Stomach (tissue), 19 donors: ENCODE results near the gene SFRP5. TPM values are rescaled to one million over a fixed set of nuclear protein-coding genes. Genes with fewer than 3 reads are reported as not detected.

Experiments
- DNase-seq, 2 donors: peaks; one replicate each; pipeline versions ENCODE4 v3.0.0 to v3.0.0-alpha.2; 2013 to 2019
- H3K27ac ChIP-seq, 5 donors: fragments of 200-600 bp in 4 of 5; sonication (generic) in 4 of 5; one replicate each; pipeline ENCODE4 v1.5.1; 2013 to 2019; ENCODE audit warnings: mild to moderate bottlenecking in 1 of 5, moderate library complexity in 1 of 5
- H3K27me3 ChIP-seq, 3 donors: fragments of 200-600 bp; sonication (generic); one replicate each; pipeline ENCODE4 v1.5.1; 2017 to 2019; ENCODE audit warnings: mixed run types in 1 of 3
- H3K36me3 ChIP-seq, 4 donors: fragments of 200-600 bp; sonication (generic); 1 replicate in 3 of 4; 2 replicates in 1 of 4; pipeline ENCODE4 v1.5.1; 2016 to 2019
- H3K4me1 ChIP-seq, 4 donors: fragments of 200-600 bp; sonication (generic); one replicate each; pipeline ENCODE4 v1.5.1; 2016 to 2019
- H3K4me3 ChIP-seq, 4 donors: fragments of 200-600 bp; sonication (generic) in 3 of 4; one replicate each; pipeline ENCODE4 v1.5.1; 2016 to 2019; ENCODE audit warnings: mild to moderate bottlenecking in 1 of 4
- H3K9me3 ChIP-seq, 4 donors: fragments of 200-600 bp; sonication (generic); one replicate each; pipeline ENCODE4 v1.5.1; 2016 to 2019
- CTCF ChIP-seq, 7 experiments: fragments of 450-650 bp in 4 of 7; fragments of 200-600 bp in 3 of 7; sonication (generic) in 3 of 7; IDR thresholded peaks; one replicate each; pipeline ENCODE4 v1.5.1; 2016 to 2019; ENCODE audit warnings: antibody characterized with exemption in 7 of 7, control low read depth in 2 of 7, mild to moderate bottlenecking in 1 of 7
- EP300 ChIP-seq: sonication (generic); formaldehyde crosslinking; IDR thresholded peaks from one replicate; pipeline ENCODE4 v1.6.1; 2017; ENCODE audit warnings: antibody characterized with exemption
- POLR2A ChIP-seq, 4 donors: fragments of 450-650 bp; IDR thresholded peaks; one replicate each; pipeline ENCODE4 v1.6.1; 2016; ENCODE audit warnings: antibody characterized with exemption in 4 of 4, control low read depth in 2 of 4, mild to moderate bottlenecking in 1 of 4, moderate library complexity in 1 of 4
- POLR2AphosphoS5 ChIP-seq, 3 donors: sonication (generic); formaldehyde crosslinking; IDR thresholded peaks; one replicate each; pipeline ENCODE4 v1.6.1; 2016; ENCODE audit warnings: antibody characterized with exemption in 3 of 3
- WGBS, 5 donors: extraction: QIAGEN DNeasy Blood & Tissue Kit in 3 of 5; methylation state at CpG; one replicate each; pipeline versions ENCODE4 v1.1.5 to v1.1.7; 2013 to 2018; 5-methylcytosine and 5-hydroxymethylcytosine counted together
- intact Hi-C: fragments of 100-400 bp; cut with DNase I; formaldehyde crosslinking; loops from one replicate; pipeline ENCODE4 v1.15.1; 2023; ENCODE audit warnings: low total_unique reads
- long read RNA-seq, 10 donors: transcript quantifications; one replicate each; lab custom pipeline, GENCODE V29; 2026
- polyA plus RNA-seq, 3 donors: library from polyadenylated mRNA; stranded (reverse); fragments of 200-250 nt; gene quantifications; one replicate each; pipeline ENCODE4 v1.2.3, GENCODE V29; 2013
- total RNA-seq, 5 donors: library from RNA; depleted of rRNA; stranded (reverse); fragments of >200 nt; gene quantifications; one replicate each; pipeline versions ENCODE4 v1.1.0 to v1.2.3, GENCODE V29; 2014 to 2016
- donor health status: healthy with polysubstance abuse.
- donor health status: Bipolar disorder and iron deficiency.
- donor health status: healthy.

Gene SFRP5
- total RNA-seq (1 to 10 TPM in 3 of 5 donors, under 1 TPM in 1, not detected in 1; 0.45 to 4.6 (median 2.1) TPM), polyA plus RNA-seq (1 to 10 TPM in 2 of 3 donors, under 1 TPM in 1; 0.75 to 8.4 (median 2.1) TPM)
- long read RNA-seq, donor 1 = 0 reads
- long read RNA-seq, donor 2, partial matches to known transcripts = 0 of 1 reads
- long read RNA-seq, donor 2, other reads (novel, unspliced or antisense) = 0 of 1 reads
- long read RNA-seq, donor 3 = 0 reads
- long read RNA-seq, donor 4 = 0 reads
- long read RNA-seq, donor 5, transcript SFRP5-201 (3 exons, 1,836 nt) = major isoform, 6 of 6 reads
- long read RNA-seq, donor 5, partial matches to known transcripts = 0 of 6 reads
- long read RNA-seq, donor 5, other reads (novel, unspliced or antisense) = 0 of 6 reads
- long read RNA-seq, donor 6, partial matches to known transcripts = 0 of 1 reads
- long read RNA-seq, donor 6, other reads (novel, unspliced or antisense) = 0 of 1 reads
- long read RNA-seq, donor 7, partial matches to known transcripts = 0 of 4 reads
- long read RNA-seq, donor 7, other reads (novel, unspliced or antisense) = 0 of 4 reads
- long read RNA-seq, donor 8 = 0 reads
- long read RNA-seq, donor 9, partial matches to known transcripts = 0 of 1 reads
- long read RNA-seq, donor 9, other reads (novel, unspliced or antisense) = 0 of 1 reads
- long read RNA-seq, donor 10, partial matches to known transcripts = 0 of 3 reads
- long read RNA-seq, donor 10, other reads (novel, unspliced or antisense) = 0 of 3 reads

GRCh38 chr10:97771913-97772823 lies at the start of gene SFRP5:
SFRP5 (minus strand) TSS chr10:97771999; CDS start chr10:97771833, 166 bp downstream.
- H3K9me3 ChIP-seq = no peaks in the 10 kb centered on the region
- no peak within 1 kb of the TSS for H3K27ac ChIP-seq
- H3K36me3 ChIP-seq = no peaks in the 10 kb centered on the region
- peaks cover 6 to 22% (median 19%) of the 10 kb centered on the region in 4 donors for H3K4me1 ChIP-seq
- intact Hi-C loops = no loop called here
- 6 to 14% (median 10%) methylated on average over 21 to 44 of the region's 44 CpGs for WGBS, 5 donors
- peak within 1 kb of the TSS; percentile 30 to 46 (median 33) for H3K4me3 ChIP-seq
- TF ChIP-seq POLR2AphosphoS5 (IDR thresholded peaks at IDR 0.05) (no peak), POLR2A (IDR thresholded peaks at IDR 0.05) (no peak), EP300 (no peak), CTCF (IDR thresholded peaks at IDR 0.05) (no peak)
- peak in 1 of 2 donors; percentile 63 for DNase-seq
- H3K27me3 ChIP-seq = peaks cover 13 to 79% (median 37%) of the 10 kb centered on the region in 3 donors

GRCh38 chr10:97820096-97820704 lies 48.4 kb upstream of the SFRP5 start:
- Histone ChIP-seq H3K36me3 (no peaks in the 10 kb centered on the region), H3K27ac (no peak overlapping the region), H3K4me1 (no peaks in the 10 kb centered on the region), H3K4me3 (no peak overlapping the region), H3K27me3 (peaks cover 0 to 52% (median 6%) of the 10 kb centered on the region in 3 donors), H3K9me3 (no peaks in the 10 kb centered on the region)
- intact Hi-C loops = no loop called here
- 86 to 90% (median 89%) methylated on average over 8 of the region's 8 CpGs for WGBS, 5 donors
- TF ChIP-seq EP300 (no peak), POLR2A (IDR thresholded peaks at IDR 0.05) (no peak), POLR2AphosphoS5 (IDR thresholded peaks at IDR 0.05) (no peak), CTCF (IDR thresholded peaks at IDR 0.05) (no peak)
- no peak for DNase-seq

- Histone ChIP-seq H3K9me3 (no peaks in the 10 kb centered on the region), H3K4me1 (no peaks in the 10 kb centered on the region), H3K27ac (no peak overlapping the region), H3K4me3 (no peak overlapping the region), H3K27me3 (peaks cover 0 to 47% (median 6%) of the 10 kb centered on the region in 3 donors), H3K36me3 (no peaks in the 10 kb centered on the region)
- intact Hi-C loops = no loop called here
- TF ChIP-seq EP300 (no peak), CTCF (IDR thresholded peaks at IDR 0.05) (no peak), POLR2A (IDR thresholded peaks at IDR 0.05) (no peak), POLR2AphosphoS5 (IDR thresholded peaks at IDR 0.05) (no peak)
- DNase-seq = no peak
Observed at GRCh38 chr10:97818572-97818971, 46.8 kb upstream of the SFRP5 start.
